Spleen (tissue), 7 donors: Measurements from ENCODE around the gene KCNJ18.
"Not testable (repeated sequence)": the region's sequence is repeated elsewhere in the genome, so short reads cannot be mapped to it uniquely, and the experiment has no call there.

Experiments
- CTCF ChIP-seq, 11 experiments: fragments of 200-600 bp in 7 of 11; fragments of 450-650 bp in 4 of 11; sonication (generic) in 4 of 11; IDR thresholded peaks in 8 of 11; conservative IDR thresholded peaks in 3 of 11; 1 replicate in 7 of 11; 2 replicates in 4 of 11; pipeline versions ENCODE4 v1.4.0 to v1.8.0; 2016 to 2021; ENCODE audit warnings: antibody characterized with exemption in 11 of 11, inconsistent platforms in 4 of 11, mild to moderate bottlenecking in 1 of 11
- POLR2A ChIP-seq, 3 donors: fragments of 450-650 bp; IDR thresholded peaks; one replicate each; pipeline ENCODE4 v1.5.1; 2017; ENCODE audit warnings: antibody characterized with exemption in 3 of 3, mild to moderate bottlenecking in 1 of 3
- POLR2AphosphoS5 ChIP-seq, 3 donors: sonication (generic); formaldehyde crosslinking; IDR thresholded peaks; one replicate each; pipeline ENCODE4 v1.5.1; 2017; ENCODE audit warnings: antibody characterized with exemption in 3 of 3
- donor health status: DM: no; HTN: no; CAD: no; lungs with moderate emphysema.
- donor health status: DM: no; HTN: no; CAD: no.
- donor health status: DM: no; HTN: no; CAD: no.

- not testable (repeated sequence) for TF ChIP-seq CTCF (IDR thresholded peaks at IDR 0.05 in 8 of 11, conservative IDR thresholded peaks at IDR 0.05 in 3 of 11); POLR2A (IDR thresholded peaks at IDR 0.05); POLR2AphosphoS5 (IDR thresholded peaks at IDR 0.05)
These were observed 15.6 kb downstream of the KCNJ18 start for GRCh38 chr17:21707711-21708611.
